DND-41 (cell line): ENCODE results near the gene C11orf24.
A peak's percentile ranks its signal among the peaks of the same experiment; 100 is the strongest.

ENCODE experiments used
- ATAC-seq: fragments of 200-7000 bp; cut with Tn5 transposase; 3 replicates; pipeline ENCODE4 v1.9.1; 2021; ENCODE audit warnings: low read depth; ENCODE audit not compliant: insufficient read depth
- DNase-seq: peaks from one replicate; pipeline ENCODE4 v3.0.0-alpha.2; 2020
- H2AFZ ChIP-seq: 2 replicates; pipeline ENCODE4 v1.6.0; 2012; ENCODE audit warnings: low read depth, low read length
- H3K27ac ChIP-seq: 2 replicates; pipeline ENCODE4 v1.5.1; 2012; ENCODE audit warnings: low read length, inconsistent platforms
- H3K27me3 ChIP-seq: fragments of 200-600 bp; sonication (generic); 2 replicates; pipeline ENCODE4 v1.6.0; 2012; ENCODE audit warnings: low read length, mild to moderate bottlenecking, inconsistent platforms; ENCODE audit not compliant: insufficient read depth, poor library complexity
- H3K36me3 ChIP-seq: 2 replicates; pipeline ENCODE4 v1.5.1; 2012; ENCODE audit warnings: low read length, inconsistent platforms; ENCODE audit not compliant: insufficient read depth
- H3K4me1 ChIP-seq: 2 replicates; pipeline ENCODE4 v1.5.1; 2012; ENCODE audit warnings: mild to moderate bottlenecking, low read length; ENCODE audit not compliant: insufficient read depth
- H3K4me2 ChIP-seq: 2 replicates; pipeline ENCODE4 v1.6.0; 2012; ENCODE audit warnings: mild to moderate bottlenecking, moderate library complexity, low read length, inconsistent platforms; ENCODE audit not compliant: insufficient read depth
- H3K4me3 ChIP-seq, 2 experiments: fragments of 200-600 bp in 1 of 2; shearing (Covaris generic) in 1 of 2; 2 replicates each; pipeline ENCODE4 v1.5.1; 2012 to 2016; ENCODE audit warnings: inconsistent platforms in 2 of 2, low read length in 2 of 2, mild to moderate bottlenecking in 2 of 2, low read depth in 1 of 2, moderate library complexity in 1 of 2
- H3K79me2 ChIP-seq: 2 replicates; pipeline ENCODE4 v1.6.0; 2012; ENCODE audit warnings: low read length, inconsistent platforms; ENCODE audit not compliant: insufficient read depth
- H3K9ac ChIP-seq: 2 replicates; pipeline ENCODE4 v1.6.0; 2012; ENCODE audit warnings: low read depth, mild to moderate bottlenecking, inconsistent platforms, low read length, moderate library complexity
- H3K9me3 ChIP-seq: 2 replicates; pipeline ENCODE4 v1.5.1; 2012; ENCODE audit warnings: low read length, moderate library complexity, mild to moderate bottlenecking, inconsistent platforms; ENCODE audit not compliant: insufficient read depth, severe bottlenecking
- H4K20me1 ChIP-seq: 2 replicates; pipeline ENCODE4 v1.6.0; 2012; ENCODE audit warnings: low read length; ENCODE audit not compliant: insufficient read depth
- EZH2 ChIP-seq: IDR thresholded peaks from 3 replicates; pipeline ENCODE4 v1.6.1; 2012; ENCODE audit warnings: borderline replicate concordance, low read depth, mild to moderate bottlenecking, moderate library complexity, low read length, inconsistent platforms; ENCODE audit not compliant: severe bottlenecking
- TF ChIP-seq, protein P1 (sequence below): IDR thresholded peaks from 2 replicates; pipeline ENCODE4 v1.5.1; 2012; ENCODE audit warnings: borderline replicate concordance, low read length, moderate library complexity, mild to moderate bottlenecking; ENCODE audit not compliant: poor library complexity, severe bottlenecking; ENCODE audit errors: extremely low read depth

The C11orf24 gene

DNA sequence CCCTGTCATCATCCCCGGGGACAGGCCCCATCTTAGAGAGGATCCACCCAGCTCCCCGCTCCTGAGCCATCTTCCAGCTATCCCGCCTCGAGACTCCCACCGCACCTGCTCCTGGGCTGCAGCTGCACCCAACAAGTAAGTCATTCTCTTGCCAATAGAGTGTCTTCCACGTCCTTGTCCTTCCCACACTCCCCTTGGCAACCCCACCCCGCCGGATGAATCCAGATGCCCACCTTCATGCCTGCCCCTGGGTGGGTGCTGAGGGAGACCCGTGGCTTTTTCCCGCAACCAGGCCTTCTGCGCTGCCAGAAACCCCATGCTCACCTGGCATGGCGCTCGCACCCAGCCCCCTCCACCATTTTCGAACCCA is 11.1 kb upstream of the C11orf24 start:
- no peaks in the 10 kb centered on the region for H3K79me2 ChIP-seq
- no peaks in the 10 kb centered on the region for H3K27me3 ChIP-seq
- peaks cover 31% of the 10 kb centered on the region for H3K4me1 ChIP-seq
- H2AFZ ChIP-seq, result peak overlapping the region; percentile 46
- no peaks in the 10 kb centered on the region for H3K9me3 ChIP-seq
- H3K36me3 ChIP-seq, result no peaks in the 10 kb centered on the region
- H4K20me1 ChIP-seq, result no peaks in the 10 kb centered on the region
- no peak for DNase-seq
- ATAC-seq, result no peak
- H3K27ac ChIP-seq, result peak overlapping the region; percentile 74
- peak overlapping the region; percentile 54 for H3K4me2 ChIP-seq
- H3K4me3 ChIP-seq, result peak overlapping the region in 1 of 2 experiments; percentile 43; a peak in 2 of 4 replicates
- no peak for TF ChIP-seq EZH2
- TF ChIP-seq, protein P1, sequence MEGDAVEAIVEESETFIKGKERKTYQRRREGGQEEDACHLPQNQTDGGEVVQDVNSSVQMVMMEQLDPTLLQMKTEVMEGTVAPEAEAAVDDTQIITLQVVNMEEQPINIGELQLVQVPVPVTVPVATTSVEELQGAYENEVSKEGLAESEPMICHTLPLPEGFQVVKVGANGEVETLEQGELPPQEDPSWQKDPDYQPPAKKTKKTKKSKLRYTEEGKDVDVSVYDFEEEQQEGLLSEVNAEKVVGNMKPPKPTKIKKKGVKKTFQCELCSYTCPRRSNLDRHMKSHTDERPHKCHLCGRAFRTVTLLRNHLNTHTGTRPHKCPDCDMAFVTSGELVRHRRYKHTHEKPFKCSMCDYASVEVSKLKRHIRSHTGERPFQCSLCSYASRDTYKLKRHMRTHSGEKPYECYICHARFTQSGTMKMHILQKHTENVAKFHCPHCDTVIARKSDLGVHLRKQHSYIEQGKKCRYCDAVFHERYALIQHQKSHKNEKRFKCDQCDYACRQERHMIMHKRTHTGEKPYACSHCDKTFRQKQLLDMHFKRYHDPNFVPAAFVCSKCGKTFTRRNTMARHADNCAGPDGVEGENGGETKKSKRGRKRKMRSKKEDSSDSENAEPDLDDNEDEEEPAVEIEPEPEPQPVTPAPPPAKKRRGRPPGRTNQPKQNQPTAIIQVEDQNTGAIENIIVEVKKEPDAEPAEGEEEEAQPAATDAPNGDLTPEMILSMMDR, result no peak
- peak overlapping the region; percentile 29 for H3K9ac ChIP-seq

DNA sequence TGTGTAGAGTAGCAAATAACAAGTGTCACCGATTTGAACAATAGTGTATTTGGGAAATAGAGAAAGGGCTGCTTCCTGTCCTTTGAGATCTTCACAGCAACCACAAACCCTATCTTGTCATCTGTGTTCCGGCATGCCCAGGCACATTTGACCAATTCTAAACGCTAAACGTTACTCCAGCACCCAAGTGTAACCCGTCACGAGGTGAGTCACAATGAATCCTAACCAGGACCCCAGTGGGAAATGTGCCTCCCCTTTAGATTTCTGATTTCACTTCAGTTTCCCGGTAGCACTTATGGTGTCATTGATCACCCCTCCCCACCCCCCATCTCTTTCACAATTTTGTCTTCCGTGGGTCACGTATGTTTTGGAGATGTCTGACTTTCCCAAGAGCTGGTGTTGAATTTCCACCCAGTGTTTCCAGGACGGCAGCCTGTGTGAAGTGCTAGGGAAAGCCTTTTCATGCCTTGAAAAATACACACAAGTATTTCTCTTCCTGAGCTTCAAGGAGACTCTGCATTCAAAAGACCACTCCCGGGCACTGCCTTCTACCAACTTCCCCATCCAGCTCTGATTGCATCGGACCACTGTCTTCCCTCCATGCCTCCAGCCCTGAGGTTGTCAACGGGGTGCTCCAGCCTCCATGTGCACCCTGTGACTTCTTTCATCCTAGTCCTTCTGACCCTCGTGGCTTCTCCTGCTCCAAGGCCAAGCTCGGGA is 10.5 kb upstream of the C11orf24 start:
- Histone ChIP-seq H3K79me2 (no peaks in the 10 kb centered on the region), H2AFZ (peak overlapping the region; percentile 46), H3K36me3 (no peaks in the 10 kb centered on the region), H3K27me3 (no peaks in the 10 kb centered on the region), H3K27ac (peak overlapping the region; percentile 74), H3K9ac (peak overlapping the region; percentile 29), H3K4me2 (peak overlapping the region; percentile 54), H4K20me1 (no peaks in the 10 kb centered on the region), H3K4me1 (peaks cover 31% of the 10 kb centered on the region), H3K4me3 (peak overlapping the region in 1 of 2 experiments; percentile 43; a peak in 2 of 4 replicates), H3K9me3 (no peaks in the 10 kb centered on the region)
- DNase-seq (peak; percentile 75), ATAC-seq (peak; percentile 95)
- TF ChIP-seq, protein P1, result no peak
- TF ChIP-seq EZH2, result no peak

DNA sequence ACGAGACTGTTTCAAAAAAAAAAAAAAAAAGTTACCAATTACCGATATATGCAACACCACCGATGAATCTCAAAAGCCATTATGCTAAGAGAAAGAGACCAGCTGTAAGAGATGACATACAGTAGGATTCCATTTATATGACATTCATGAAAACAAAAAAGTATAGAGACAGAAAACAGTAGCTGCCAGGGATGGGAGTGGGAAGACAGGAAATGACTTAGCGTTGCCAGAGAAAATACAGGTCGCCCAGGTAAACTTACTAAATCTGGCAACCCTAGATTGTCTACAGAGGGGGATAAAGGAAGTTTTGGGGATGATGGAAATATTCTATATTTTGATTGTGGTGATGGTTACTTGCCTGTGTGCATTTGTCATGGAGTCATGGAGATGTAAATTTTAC is 7.9 kb upstream of the C11orf24 start:
- no peak overlapping the region for H3K27ac ChIP-seq
- H3K36me3 ChIP-seq, result no peaks in the 10 kb centered on the region
- H3K9me3 ChIP-seq, result no peaks in the 10 kb centered on the region
- no peaks in the 10 kb centered on the region for H3K27me3 ChIP-seq
- ATAC-seq (no peak), DNase-seq (no peak)
- no peak for TF ChIP-seq EZH2
- TF ChIP-seq, protein P1, result no peak
- no peak overlapping the region for H3K4me3 ChIP-seq
- H3K4me2 ChIP-seq, result no peak overlapping the region
- H4K20me1 ChIP-seq, result no peaks in the 10 kb centered on the region
- no peak overlapping the region for H3K9ac ChIP-seq
- no peaks in the 10 kb centered on the region for H3K79me2 ChIP-seq
- H2AFZ ChIP-seq, result no peak overlapping the region
- peaks cover 31% of the 10 kb centered on the region for H3K4me1 ChIP-seq
